GM10248 (cell line): ENCODE measurements around the gene MBNL2.

Experiments used
- CTCF ChIA-PET: fragments of 300-600 bp; sonication (Branson Sonifier 250); formaldehyde crosslinking; extraction: SDS; loops from one replicate; lab custom pipeline; 2021; ENCODE audit warnings: antibody characterized with exemption; lab: Yijun Ruan, JAX
- POLR2A ChIA-PET: fragments of 350-650 bp; sonication (Branson Sonifier 250); formaldehyde crosslinking; extraction: SDS; loops from one replicate; lab custom pipeline; 2020; ENCODE audit warnings: antibody characterized with exemption; lab: Yijun Ruan, JAX
- DNase-seq: peaks from one replicate; pipeline ENCODE4 v3.0.0; 2012; ENCODE audit errors: extremely low spot score
- TF ChIP-seq, protein P1 (sequence below): IDR thresholded peaks from 2 replicates; pipeline ENCODE4 v1.5.1; 2012; ENCODE audit warnings: mild to moderate bottlenecking, low read depth; ENCODE audit errors: extremely low read depth, missing control alignments, control extremely low read depth

The MBNL2 gene

DNA sequence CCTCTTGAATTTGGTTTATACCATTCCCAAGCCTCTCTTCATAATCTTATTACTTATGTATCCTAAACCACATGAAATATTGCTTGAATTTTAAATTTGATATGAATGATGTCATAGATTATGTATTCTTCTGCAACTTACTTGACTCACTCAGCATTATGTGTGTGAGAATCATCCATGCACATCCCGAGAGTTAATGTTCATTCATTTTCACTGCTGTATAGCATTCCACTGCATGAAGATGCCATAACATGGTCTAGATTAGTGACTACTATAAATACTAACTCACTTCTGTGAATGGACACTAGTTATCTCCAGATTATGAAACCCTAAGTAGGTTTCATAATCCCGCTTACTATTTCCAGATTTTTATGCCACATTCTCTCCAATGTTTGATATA is 186.8 kb downstream of the MBNL2 start:
- DNase-seq, result no peak
- POLR2A ChIA-PET, result no interaction called here
- TF ChIP-seq, protein P1, sequence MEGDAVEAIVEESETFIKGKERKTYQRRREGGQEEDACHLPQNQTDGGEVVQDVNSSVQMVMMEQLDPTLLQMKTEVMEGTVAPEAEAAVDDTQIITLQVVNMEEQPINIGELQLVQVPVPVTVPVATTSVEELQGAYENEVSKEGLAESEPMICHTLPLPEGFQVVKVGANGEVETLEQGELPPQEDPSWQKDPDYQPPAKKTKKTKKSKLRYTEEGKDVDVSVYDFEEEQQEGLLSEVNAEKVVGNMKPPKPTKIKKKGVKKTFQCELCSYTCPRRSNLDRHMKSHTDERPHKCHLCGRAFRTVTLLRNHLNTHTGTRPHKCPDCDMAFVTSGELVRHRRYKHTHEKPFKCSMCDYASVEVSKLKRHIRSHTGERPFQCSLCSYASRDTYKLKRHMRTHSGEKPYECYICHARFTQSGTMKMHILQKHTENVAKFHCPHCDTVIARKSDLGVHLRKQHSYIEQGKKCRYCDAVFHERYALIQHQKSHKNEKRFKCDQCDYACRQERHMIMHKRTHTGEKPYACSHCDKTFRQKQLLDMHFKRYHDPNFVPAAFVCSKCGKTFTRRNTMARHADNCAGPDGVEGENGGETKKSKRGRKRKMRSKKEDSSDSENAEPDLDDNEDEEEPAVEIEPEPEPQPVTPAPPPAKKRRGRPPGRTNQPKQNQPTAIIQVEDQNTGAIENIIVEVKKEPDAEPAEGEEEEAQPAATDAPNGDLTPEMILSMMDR, result no peak
- CTCF ChIA-PET, result interaction anchor here (1.7 kb wide), 1 partner anchor 22 kb away, joined by 4 read pairs; no protein-coding TSS in a partner anchor

DNA sequence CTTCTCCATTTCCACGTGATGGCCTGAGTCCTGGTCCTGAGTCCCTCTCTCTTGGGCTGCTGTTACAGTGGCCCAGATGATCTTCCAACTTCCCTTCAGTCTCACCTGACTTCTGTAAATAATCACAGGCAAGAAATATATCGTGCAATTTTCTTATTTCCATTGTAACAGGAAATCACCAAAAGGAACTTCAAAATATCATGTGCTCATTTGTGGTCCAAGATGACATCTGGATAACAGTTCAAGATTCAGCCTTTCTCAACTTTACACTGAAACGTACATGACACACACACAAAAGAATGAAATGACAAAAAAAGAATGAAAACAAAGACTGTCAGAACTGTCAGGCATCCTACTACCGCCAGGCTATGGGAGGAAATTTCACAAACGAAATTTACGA is 189.9 kb downstream of the MBNL2 start:
- ChIA-PET CTCF (interaction anchor here (1.5 kb wide), 1 partner anchor 53 kb away, joined by 5 read pairs; no protein-coding TSS in a partner anchor), POLR2A (no interaction called here)
- TF ChIP-seq, protein P1, result no peak
- no peak for DNase-seq

DNA sequence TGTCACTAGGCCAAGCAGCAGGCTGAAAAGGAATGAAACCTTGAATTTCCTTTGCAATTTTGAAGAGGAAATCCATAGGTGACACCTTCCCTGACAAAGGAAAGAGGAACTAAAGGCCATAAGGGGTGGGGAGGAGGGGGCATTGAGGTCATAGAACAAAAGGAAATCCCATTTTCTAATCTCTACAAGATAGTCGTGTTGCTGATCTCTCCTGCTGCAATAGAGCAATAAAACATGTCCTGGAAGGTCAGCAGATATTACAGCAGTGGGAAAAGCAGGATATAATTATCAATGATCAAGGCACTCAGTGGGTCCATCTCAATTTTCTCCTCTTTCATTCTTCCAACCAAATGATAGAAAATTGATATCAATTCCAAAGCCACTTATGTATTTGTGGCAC is 191.6 kb downstream of the MBNL2 start:
- no peak for DNase-seq
- POLR2A ChIA-PET, result no interaction called here
- CTCF ChIA-PET, result interaction anchor here (1.2 kb wide), 1 partner anchor 9 kb away, joined by 3 read pairs; no protein-coding TSS in a partner anchor
- TF ChIP-seq, protein P1, result no peak

DNA sequence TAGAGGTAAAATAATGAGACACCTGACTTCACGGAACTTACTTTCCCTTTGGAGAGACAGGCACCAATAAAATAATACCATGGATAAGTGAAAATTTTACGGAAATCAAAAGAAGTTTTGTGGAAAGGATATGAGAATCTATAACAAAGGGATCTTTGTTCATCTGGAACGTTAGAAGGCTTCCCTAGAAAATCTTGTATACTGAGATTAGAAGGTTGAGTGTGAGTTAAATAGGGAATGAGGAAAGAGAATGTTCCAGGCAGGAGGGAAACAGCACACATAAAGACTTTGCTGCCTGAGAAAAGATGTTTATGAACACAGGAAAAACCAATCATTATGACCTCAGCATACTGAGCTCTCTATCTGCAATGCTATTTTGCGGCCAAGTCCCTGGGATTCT is 192.3 kb downstream of the MBNL2 start:
- ChIA-PET POLR2A (no interaction called here), CTCF (interaction anchor here (0.8 to 1.7 kb wide), 5 partner anchors 9 to 45 kb away, joined by 3 to 6 read pairs (median 4); no protein-coding TSS in a partner anchor)
- DNase-seq, result no peak
- TF ChIP-seq, protein P1, result no peak

DNA sequence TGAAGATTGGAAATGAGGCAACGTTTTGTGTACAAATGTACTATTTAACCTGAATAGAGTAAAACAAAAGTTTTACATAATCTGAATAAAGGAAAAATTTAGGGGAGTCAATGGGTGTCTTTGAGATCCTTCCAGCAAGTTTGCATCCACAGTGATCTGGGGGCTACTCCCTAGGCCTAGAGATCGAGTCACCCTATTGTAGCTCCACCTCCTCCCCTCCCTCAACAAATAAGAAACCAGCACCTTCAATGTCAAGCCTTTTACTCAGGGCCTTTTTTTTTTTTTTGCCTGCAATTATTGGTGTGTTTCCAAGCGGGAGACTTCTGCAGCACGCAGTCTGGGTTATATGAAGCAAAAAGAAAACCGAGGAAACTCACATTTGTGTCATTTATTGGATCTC is 195.6 kb downstream of the MBNL2 start:
- ChIA-PET CTCF (interaction anchor here (1.6 to 1.8 kb wide), 2 partner anchors 8 to 29 kb away, joined by 4 to 6 read pairs; no protein-coding TSS in a partner anchor), POLR2A (no interaction called here)
- TF ChIP-seq, protein P1, result no peak
- no peak for DNase-seq

DNA sequence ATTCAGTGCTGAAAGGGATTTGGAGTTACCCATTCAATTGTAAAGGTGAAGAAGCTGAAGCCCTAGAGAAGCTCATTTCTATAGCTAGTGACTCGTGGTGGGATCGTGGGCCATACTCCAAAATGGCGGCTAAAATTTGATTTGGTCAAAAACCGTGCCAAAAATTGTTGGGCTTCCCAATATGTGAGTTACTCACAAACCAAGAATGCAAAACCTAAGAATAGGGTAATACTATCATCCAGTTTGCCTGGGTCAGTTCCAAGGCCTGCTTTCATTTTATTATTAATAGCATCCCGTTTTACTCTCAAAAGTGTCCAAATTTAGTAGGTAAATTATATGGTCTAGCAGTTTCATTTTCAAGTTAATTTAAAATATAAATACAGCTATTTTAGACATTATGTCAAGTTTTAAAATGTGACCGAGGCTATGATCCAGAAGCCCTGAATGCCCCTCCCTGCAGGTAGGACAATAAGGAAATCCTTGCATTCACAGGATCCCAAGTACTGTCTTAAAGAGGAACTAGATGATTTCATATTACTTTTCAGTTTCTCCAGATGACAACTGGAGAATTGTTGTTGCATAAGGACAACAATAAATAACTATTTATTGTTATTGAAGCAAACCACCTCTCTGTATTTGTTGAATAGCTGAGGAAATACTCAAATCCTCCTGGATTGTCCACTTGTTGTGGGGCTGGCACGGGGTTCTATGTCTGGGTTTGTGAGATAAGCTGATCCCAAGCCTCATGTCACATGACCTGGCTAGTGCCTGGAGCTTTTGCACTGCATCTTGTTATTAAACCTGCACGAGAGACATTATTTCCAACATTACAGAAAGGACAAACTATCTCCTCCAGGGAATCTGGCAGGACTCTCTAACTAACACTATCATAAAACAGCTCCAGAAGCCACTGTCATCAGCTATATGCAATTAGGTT is 200.3 kb downstream of the MBNL2 start:
- POLR2A ChIA-PET, result no interaction called here
- CTCF ChIA-PET, result interaction anchor here (0.9 to 2.9 kb wide), 5 partner anchors 9 to 313 kb away, joined by 3 to 11 read pairs (median 3); no protein-coding TSS in a partner anchor
- TF ChIP-seq, protein P1, result no peak
- DNase-seq, result no peak
